Endothelial cell of umbilical vein (primary cell): ENCODE results near the gene ATRNL1. TPM values are rescaled to one million over a fixed set of nuclear protein-coding genes. Genes with fewer than 3 reads are reported as not detected.

Source experiments
- BruUV-seq: library from RNA; stranded (reverse); fragments of 400-500 nt; replicated peaks from 2 replicates; lab custom pipeline; 2021; lab: Mats Ljungman, UMichigan
- CTCF ChIA-PET: fragments of 300-600, 350-600 bp; sonication (Branson Sonifier 250); formaldehyde crosslinking; loops from one replicate; lab custom pipeline; 2021; ENCODE audit warnings: antibody characterized with exemption, inconsistent platforms; lab: Charles Lee
- POLR2A ChIA-PET: fragments of 300-600, 350-600 bp; sonication (Branson Sonifier 250); formaldehyde crosslinking; loops from one replicate; lab custom pipeline; 2021; ENCODE audit warnings: antibody characterized with exemption, inconsistent platforms; lab: Charles Lee
- DNase-seq: peaks from one replicate; pipeline ENCODE4 v3.0.0-alpha.2; 2011; ENCODE audit warnings: low read depth, low spot score
- FAIRE-seq: peaks from 2 replicates; lab custom pipeline; 2011; peaks lifted over from hg19 to GRCh38; lab: Jason Lieb, UNC
- H2AFZ ChIP-seq: 2 replicates; pipeline ENCODE4 v1.6.0; 2012; ENCODE audit warnings: low read depth, low read length, control low read depth, inconsistent platforms
- H3K27ac ChIP-seq: 2 replicates; pipeline ENCODE4 v1.5.1; 2011; ENCODE audit warnings: low read depth, mild to moderate bottlenecking, control low read depth, low read length, moderate library complexity; ENCODE audit not compliant: insufficient read depth
- H3K27me3 ChIP-seq, 2 experiments: 2 replicates each; pipeline versions ENCODE4 v1.6.0 to v1.6.1; 2011; ENCODE audit warnings: low read length in 2 of 2, mixed read lengths in 1 of 2; ENCODE audit not compliant: control insufficient read depth in 2 of 2, insufficient read depth in 2 of 2
- H3K36me3 ChIP-seq, 2 experiments: 2 replicates in 1 of 2; 3 replicates in 1 of 2; pipeline ENCODE4 v1.5.1; 2011; ENCODE audit warnings: low read length in 2 of 2, mild to moderate bottlenecking in 1 of 2, moderate library complexity in 1 of 2; ENCODE audit not compliant: control insufficient read depth in 2 of 2, insufficient read depth in 2 of 2; ENCODE audit errors: extremely low read depth in 1 of 2
- H3K4me1 ChIP-seq: 3 replicates; pipeline ENCODE4 v1.5.1; 2011; ENCODE audit warnings: mild to moderate bottlenecking, low read length; ENCODE audit not compliant: control insufficient read depth, insufficient read depth; ENCODE audit errors: extremely low read depth
- H3K4me2 ChIP-seq: 2 replicates; pipeline ENCODE4 v1.6.1; 2011; ENCODE audit warnings: low read length, control low read depth, mixed read lengths; ENCODE audit not compliant: insufficient read depth
- H3K4me3 ChIP-seq, 3 experiments: fragments of 200-600 bp in 1 of 3; sonication (generic), shearing (Covaris generic) in 1 of 3; replicated peaks in 1 of 3; 2 replicates each; pipeline ENCODE4 v1.5.1; 2011 to 2016; ENCODE audit warnings: control low read depth in 3 of 3, low read length in 3 of 3, mild to moderate bottlenecking in 2 of 3, inconsistent platforms in 1 of 3, low read depth in 1 of 3, moderate library complexity in 1 of 3; ENCODE audit not compliant: insufficient read depth in 1 of 3
- H3K79me2 ChIP-seq: 2 replicates; pipeline ENCODE4 v1.6.0; 2012; ENCODE audit warnings: low read length, inconsistent platforms; ENCODE audit not compliant: control insufficient read depth, insufficient read depth
- H3K9ac ChIP-seq: replicated peaks from 2 replicates; pipeline ENCODE3; 2011; ENCODE audit warnings: low read length, control low read depth; ENCODE audit not compliant: insufficient read depth; ENCODE audit errors: extremely low read depth
- H3K9me1 ChIP-seq: replicated peaks from 3 replicates; pipeline ENCODE4 v1.6.0; 2011; ENCODE audit warnings: mild to moderate bottlenecking, low read length; ENCODE audit not compliant: control insufficient read depth, insufficient read depth; ENCODE audit errors: extremely low read depth
- H3K9me3 ChIP-seq: replicated peaks from 2 replicates; pipeline ENCODE4 v1.5.1; 2012; ENCODE audit warnings: low read length, inconsistent platforms; ENCODE audit not compliant: control insufficient read depth, insufficient read depth
- H4K20me1 ChIP-seq: replicated peaks from 2 replicates; pipeline ENCODE3; 2011; ENCODE audit warnings: mild to moderate bottlenecking, low read length; ENCODE audit not compliant: control insufficient read depth, insufficient read depth; ENCODE audit errors: extremely low read depth
- CTCF ChIP-seq, 2 donors: IDR thresholded peaks; 1 replicate in 1 of 2; 2 replicates in 1 of 2; pipeline ENCODE4 v1.5.1; 2011; ENCODE audit warnings: low read length in 2 of 2, mild to moderate bottlenecking in 2 of 2, moderate library complexity in 2 of 2, control low read depth in 1 of 2, inconsistent platforms in 1 of 2, low read depth in 1 of 2; ENCODE audit not compliant: insufficient read depth in 1 of 2; ENCODE audit errors: extremely low read depth in 1 of 2
- EZH2 ChIP-seq: IDR thresholded peaks from 2 replicates; pipeline ENCODE4 v1.6.1; 2012; ENCODE audit warnings: borderline replicate concordance, low read depth, mild to moderate bottlenecking, moderate library complexity, low read length, inconsistent platforms; ENCODE audit not compliant: severe bottlenecking
- FOS ChIP-seq: IDR thresholded peaks from 2 replicates; pipeline ENCODE4 v1.6.1; 2011; ENCODE audit warnings: mild to moderate bottlenecking, low read length, moderate library complexity, borderline replicate concordance; ENCODE audit not compliant: insufficient read depth
- GATA2 ChIP-seq: IDR thresholded peaks from 2 replicates; pipeline ENCODE4 v1.7.0; 2011; ENCODE audit warnings: low read depth, mild to moderate bottlenecking, moderate library complexity, mixed read lengths, low read length; ENCODE audit not compliant: insufficient read length, insufficient read depth
- JUN ChIP-seq: IDR thresholded peaks from 2 replicates; pipeline ENCODE4 v1.6.1; 2011; ENCODE audit warnings: borderline replicate concordance, low read depth; ENCODE audit not compliant: insufficient read length, insufficient read depth
- MYC ChIP-seq: IDR thresholded peaks from one replicate; pipeline ENCODE4 v1.6.1; 2011; ENCODE audit warnings: mild to moderate bottlenecking, low read depth, low read length
- POLR2A ChIP-seq: IDR thresholded peaks from 2 replicates; pipeline ENCODE4 v1.6.1; 2012; ENCODE audit warnings: low read depth, mild to moderate bottlenecking, control low read depth, low read length
- POLR2AphosphoS5 ChIP-seq: IDR thresholded peaks from 2 replicates; pipeline ENCODE4 v1.6.1; 2012; ENCODE audit warnings: low read depth, mild to moderate bottlenecking, control low read depth, low read length, moderate library complexity; ENCODE audit not compliant: insufficient read depth
- dilution Hi-C: fragments of 300-500 bp; cut with MboI; formaldehyde crosslinking; loops from one replicate; pipeline ENCODE4 v1.15.0; 2019; ENCODE audit warnings: low sequenced_read_pairs; ENCODE audit not compliant: extremely low pct_ligation_motif_present
- intact Hi-C: fragments of 100-400 bp; cut with micrococcal nuclease; formaldehyde crosslinking; loops from one replicate; pipeline ENCODE4 v1.10.0; 2022
- polyA plus RNA-seq, 4 experiments: library from polyadenylated mRNA; depleted of rRNA in 3 of 4; stranded (reverse) in 3 of 4; unstranded in 1 of 4; fragments of >200 nt; gene quantifications; 2 replicates each; pipeline versions ENCODE4 v1.2.1 to v1.2.3, GENCODE V29; 2011 to 2012; ENCODE audit warnings: missing spikeins in 1 of 4
- total RNA-seq: library from RNA; stranded (reverse); gene quantifications from 2 replicates; pipeline ENCODE4 v1.2.3, GENCODE V29; 2021
- TF ChIP-seq, protein P1 (sequence below): IDR thresholded peaks from 2 replicates; pipeline ENCODE4 v1.6.1; 2011; ENCODE audit not compliant: insufficient read depth, insufficient read length

Gene ATRNL1
- total and polyA plus RNA-seq, 2 donors (not counting 3 experiments of a cell fraction or from before 2014, with no cell fraction given), result not detected

DNA sequence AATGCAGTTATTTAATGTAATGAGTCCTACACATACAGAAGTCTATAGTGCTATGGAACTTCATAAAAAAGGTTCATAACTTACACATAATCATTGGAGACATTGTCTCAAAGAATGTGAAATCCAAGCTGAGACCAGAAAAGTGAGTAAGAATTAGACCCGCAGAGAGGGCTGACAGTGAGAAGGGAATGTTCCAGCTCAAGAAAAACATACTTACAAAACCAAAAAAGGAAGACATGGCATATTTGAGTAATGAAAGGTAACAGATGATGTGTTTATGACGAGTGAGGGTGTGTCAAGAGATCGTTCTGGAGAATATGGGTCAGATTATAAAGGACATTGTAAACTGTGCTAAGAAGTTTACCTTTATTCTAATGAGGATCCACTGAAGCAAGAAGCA lies 566.5 kb downstream of the ATRNL1 start:
- no peak for DNase-seq
- Histone ChIP-seq H3K36me3 (no peaks in the 10 kb centered on the region), H3K79me2 (no peaks in the 10 kb centered on the region), H3K27ac (no peak overlapping the region), H2AFZ (no peak overlapping the region), H3K9ac (no peak overlapping the region), H3K27me3 (no peaks in the 10 kb centered on the region), H3K4me2 (no peak overlapping the region), H3K4me3 (no peak overlapping the region), H3K9me3 (no peaks in the 10 kb centered on the region), H3K9me1 (no peaks in the 10 kb centered on the region), H3K4me1 (no peaks in the 10 kb centered on the region), H4K20me1 (no peaks in the 10 kb centered on the region)
- FAIRE-seq, result no peak
- no TSS peak for BruUV-seq
- CTCF ChIA-PET, result no interaction called here
- POLR2A ChIA-PET, result no interaction called here
- intact Hi-C loops, result no loop called here
- dilution Hi-C loops, result no loop called here
- TF ChIP-seq JUN (no peak), CTCF (IDR thresholded peaks at IDR 0.05; ENCODE audit: extremely low read depth in 1 of 2, insufficient read depth in 1 of 2, low read depth in 1 of 2, low read length in 2 of 2) (no peak), FOS (no peak), POLR2A (no peak), EZH2 (no peak), MYC (no peak), GATA2 (no peak), POLR2AphosphoS5 (no peak)
- TF ChIP-seq, protein P1, sequence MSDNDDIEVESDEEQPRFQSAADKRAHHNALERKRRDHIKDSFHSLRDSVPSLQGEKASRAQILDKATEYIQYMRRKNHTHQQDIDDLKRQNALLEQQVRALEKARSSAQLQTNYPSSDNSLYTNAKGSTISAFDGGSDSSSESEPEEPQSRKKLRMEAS, result no peak
